AG04450 (cell line): ENCODE results near the gene FAM219A. TPM values are rescaled to one million over a fixed set of nuclear protein-coding genes. Genes with fewer than 3 reads are reported as not detected.

ENCODE experiments used
- CTCF ChIA-PET: fragments of 300-600, 350-600 bp; formaldehyde crosslinking; extraction: SDS; loops from one replicate; lab custom pipeline; 2022; ENCODE audit warnings: antibody characterized with exemption, inconsistent platforms; lab: Charles Lee
- POLR2A ChIA-PET: fragments of 350-600 bp; formaldehyde crosslinking; extraction: SDS; loops from one replicate; lab custom pipeline; 2021; ENCODE audit warnings: antibody characterized with exemption, inconsistent platforms; lab: Yijun Ruan, JAX
- DNase-seq: peaks from one replicate; pipeline ENCODE4 v3.0.0-alpha.2; 2011; ENCODE audit warnings: low read depth, low spot score
- H3K27ac ChIP-seq: one replicate; pipeline ENCODE4 v1.5.1; 2012; ENCODE audit warnings: low read depth, low read length, control low read depth
- H3K27me3 ChIP-seq: one replicate; pipeline ENCODE4 v1.6.0; 2012; ENCODE audit warnings: low read length; ENCODE audit not compliant: control insufficient read depth, insufficient read depth
- H3K4me3 ChIP-seq: 2 replicates; pipeline ENCODE4 v1.5.1; 2011; ENCODE audit warnings: mild to moderate bottlenecking, low read depth, low read length, control low read depth
- H3K9me3 ChIP-seq: 2 replicates; pipeline ENCODE4 v1.5.1; 2012; ENCODE audit warnings: low read length; ENCODE audit not compliant: control insufficient read depth, insufficient read depth
- polyA plus RNA-seq: library from polyadenylated mRNA; depleted of rRNA; stranded (reverse); fragments of >200 nt; gene quantifications from 2 replicates; pipeline ENCODE4 v1.2.3, GENCODE V29; 2011
- TF ChIP-seq, protein P1 (sequence below): IDR thresholded peaks from 2 replicates; pipeline ENCODE4 v1.5.1; 2011; ENCODE audit warnings: low read depth, low read length, control low read depth, inconsistent platforms

The FAM219A gene
- polyA plus RNA-seq, 1 experiment: 8.0 TPM

DNA sequence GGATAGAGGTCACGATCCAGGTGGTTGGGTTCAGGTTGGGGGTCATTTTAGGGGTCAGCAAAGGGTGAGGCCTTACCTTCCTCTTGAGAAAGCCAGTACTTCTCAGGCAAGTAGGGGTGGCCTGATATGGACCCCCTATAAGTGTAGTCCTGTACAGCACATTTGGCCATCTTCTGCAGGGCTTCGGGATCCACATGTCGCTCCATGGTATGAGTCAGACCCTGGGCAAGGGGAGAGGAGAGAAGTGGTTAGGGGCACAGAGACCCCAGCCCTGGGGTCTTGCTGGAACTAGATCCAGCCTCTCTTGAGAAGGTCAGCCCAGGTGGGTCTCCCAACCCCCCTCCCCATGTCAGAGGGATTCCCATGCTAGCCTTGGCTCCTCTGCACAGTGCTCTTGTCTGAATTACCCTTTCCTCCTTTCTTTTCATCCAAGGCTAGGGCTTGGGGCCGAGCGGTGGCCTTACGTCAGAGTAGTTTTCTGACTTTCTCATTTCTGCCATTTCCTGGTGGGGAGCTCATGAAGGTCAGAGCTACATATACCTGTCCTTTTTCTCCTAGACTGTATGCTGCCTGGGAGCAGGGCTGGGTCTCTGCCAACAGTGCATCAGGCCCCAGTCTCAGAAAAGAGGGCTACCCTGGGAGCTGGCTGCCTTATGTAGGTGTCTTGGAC lies 72.7 kb downstream of the FAM219A start:
- ChIA-PET CTCF (no interaction called here), POLR2A (no interaction called here)
- Histone ChIP-seq H3K9me3 (no peaks in the 10 kb centered on the region), H3K27ac (no peak overlapping the region), H3K4me3 (no peak overlapping the region), H3K27me3 (peaks cover 8% of the 10 kb centered on the region)
- DNase-seq: no peak
- TF ChIP-seq, protein P1, sequence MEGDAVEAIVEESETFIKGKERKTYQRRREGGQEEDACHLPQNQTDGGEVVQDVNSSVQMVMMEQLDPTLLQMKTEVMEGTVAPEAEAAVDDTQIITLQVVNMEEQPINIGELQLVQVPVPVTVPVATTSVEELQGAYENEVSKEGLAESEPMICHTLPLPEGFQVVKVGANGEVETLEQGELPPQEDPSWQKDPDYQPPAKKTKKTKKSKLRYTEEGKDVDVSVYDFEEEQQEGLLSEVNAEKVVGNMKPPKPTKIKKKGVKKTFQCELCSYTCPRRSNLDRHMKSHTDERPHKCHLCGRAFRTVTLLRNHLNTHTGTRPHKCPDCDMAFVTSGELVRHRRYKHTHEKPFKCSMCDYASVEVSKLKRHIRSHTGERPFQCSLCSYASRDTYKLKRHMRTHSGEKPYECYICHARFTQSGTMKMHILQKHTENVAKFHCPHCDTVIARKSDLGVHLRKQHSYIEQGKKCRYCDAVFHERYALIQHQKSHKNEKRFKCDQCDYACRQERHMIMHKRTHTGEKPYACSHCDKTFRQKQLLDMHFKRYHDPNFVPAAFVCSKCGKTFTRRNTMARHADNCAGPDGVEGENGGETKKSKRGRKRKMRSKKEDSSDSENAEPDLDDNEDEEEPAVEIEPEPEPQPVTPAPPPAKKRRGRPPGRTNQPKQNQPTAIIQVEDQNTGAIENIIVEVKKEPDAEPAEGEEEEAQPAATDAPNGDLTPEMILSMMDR: no peak

DNA sequence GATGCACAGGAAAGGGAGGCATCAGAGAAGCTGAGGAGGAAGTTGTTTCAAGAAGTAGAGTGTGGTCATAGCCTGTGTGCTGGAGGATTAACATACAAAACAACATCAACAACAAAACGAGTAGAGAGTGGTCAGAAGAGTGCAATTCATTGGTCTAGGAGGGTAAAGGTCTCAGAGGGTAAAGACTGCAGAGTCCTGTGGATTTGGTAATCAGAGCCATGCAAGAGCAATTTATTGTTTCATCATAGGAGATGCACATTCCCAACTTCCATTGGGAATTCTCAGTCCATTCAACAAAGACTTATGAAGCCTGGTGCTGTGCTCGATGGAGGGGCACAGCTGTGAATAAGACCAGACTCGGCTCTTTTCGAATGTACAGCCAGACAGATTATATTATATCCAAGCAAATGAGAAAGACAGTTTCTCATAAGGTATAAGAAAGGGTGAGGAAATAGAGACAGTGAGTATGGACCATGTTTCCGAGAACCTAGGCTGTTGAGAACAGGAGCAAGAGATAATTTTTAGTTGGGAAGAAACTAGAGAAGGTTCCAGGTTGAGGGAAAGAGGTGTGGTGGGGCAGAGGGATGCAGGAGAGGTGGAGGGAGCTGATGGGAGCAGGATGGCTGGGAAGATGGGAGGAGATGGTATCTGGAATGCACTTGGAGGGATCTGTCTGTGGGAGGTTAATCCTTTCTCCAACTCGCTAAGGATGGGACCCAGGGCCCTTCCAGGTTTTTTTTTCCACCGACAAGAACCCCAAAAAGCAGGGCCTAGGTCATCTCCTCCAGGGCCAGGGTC lies 73.8 kb downstream of the FAM219A start:
- Histone ChIP-seq H3K4me3 (no peak overlapping the region), H3K27me3 (peaks cover 8% of the 10 kb centered on the region), H3K9me3 (no peaks in the 10 kb centered on the region), H3K27ac (no peak overlapping the region)
- POLR2A ChIA-PET: no interaction called here
- no peak for DNase-seq
- CTCF ChIA-PET: interaction anchor here (0.6 kb wide), 1 partner anchor 211 kb away, joined by 3 read pairs; no protein-coding TSS in a partner anchor
- TF ChIP-seq, protein P1: no peak

DNA sequence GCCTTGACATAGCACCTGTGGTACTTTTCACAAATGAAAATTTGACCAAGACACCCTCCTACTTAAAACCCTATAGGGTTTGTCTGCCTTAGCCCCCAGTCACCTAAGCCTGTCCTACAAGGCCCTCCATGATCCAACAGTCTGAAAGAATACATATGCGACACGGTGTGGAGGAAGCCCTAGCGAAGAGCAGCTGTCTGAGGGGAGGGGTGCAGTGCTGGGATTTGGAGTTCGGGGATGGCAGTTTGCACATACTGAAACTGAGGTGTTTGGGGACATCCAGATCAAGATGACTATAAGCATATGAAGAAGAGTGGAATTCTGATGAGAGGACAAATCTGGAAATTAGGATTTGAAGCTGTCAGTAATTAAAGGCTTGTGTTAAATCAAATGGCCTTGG lies 74.5 kb downstream of the FAM219A start:
- TF ChIP-seq, protein P1: no peak
- DNase-seq: no peak
- peaks cover 8% of the 10 kb centered on the region for H3K27me3 ChIP-seq
- POLR2A ChIA-PET: no interaction called here
- H3K27ac ChIP-seq: no peak overlapping the region
- CTCF ChIA-PET: interaction anchor here (0.6 kb wide), 1 partner anchor 212 kb away, joined by 3 read pairs; no protein-coding TSS in a partner anchor
- no peak overlapping the region for H3K4me3 ChIP-seq
- no peaks in the 10 kb centered on the region for H3K9me3 ChIP-seq

DNA sequence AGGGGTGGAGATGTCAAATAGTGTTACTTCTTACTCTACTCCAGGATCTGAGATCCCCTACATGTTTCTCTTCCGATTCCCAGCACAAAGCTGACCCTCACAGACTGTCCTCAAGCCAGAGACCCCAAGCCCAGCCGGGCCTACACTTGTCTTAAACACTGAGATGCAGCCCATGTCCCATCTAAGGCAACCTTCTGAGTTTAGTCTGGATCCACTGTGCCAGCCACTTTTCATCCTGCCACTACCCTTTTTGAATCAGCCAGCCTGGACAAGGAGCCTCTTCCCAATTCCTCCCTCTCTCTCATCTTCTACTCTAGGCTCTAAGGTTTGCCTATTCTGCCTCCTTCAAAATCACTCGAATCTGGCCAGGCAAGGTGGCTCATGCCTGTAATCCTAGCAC lies 75.5 kb downstream of the FAM219A start:
- CTCF ChIA-PET: no interaction called here
- DNase-seq: no peak
- H3K9me3 ChIP-seq: no peaks in the 10 kb centered on the region
- H3K4me3 ChIP-seq: no peak overlapping the region
- POLR2A ChIA-PET: no interaction called here
- H3K27ac ChIP-seq: no peak overlapping the region
- peaks cover 7% of the 10 kb centered on the region for H3K27me3 ChIP-seq
- TF ChIP-seq, protein P1: no peak

DNA sequence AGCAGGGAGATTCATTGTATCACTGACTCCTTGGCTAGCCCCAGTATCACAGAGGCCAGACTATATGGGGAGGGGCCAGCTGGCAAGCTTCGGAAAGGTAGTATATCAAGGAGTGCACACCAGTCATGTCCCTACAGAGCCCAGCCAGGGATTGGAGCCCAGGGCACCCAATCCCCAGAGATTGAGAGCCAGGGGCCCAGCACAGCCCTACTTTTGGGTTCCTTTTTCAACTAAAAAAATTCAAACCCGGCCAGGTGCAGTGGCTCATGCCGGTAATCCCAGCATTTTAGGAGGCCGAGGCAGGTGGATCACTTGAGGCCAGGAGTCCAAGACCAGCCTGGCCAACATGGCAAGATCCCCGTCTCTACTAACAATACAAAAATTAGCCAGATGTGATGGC lies 76.3 kb downstream of the FAM219A start:
- H3K9me3 ChIP-seq: no peaks in the 10 kb centered on the region; the same call in 1 of the 2 replicates
- no peak for DNase-seq
- no peak overlapping the region for H3K27ac ChIP-seq
- TF ChIP-seq, protein P1: no peak
- peaks cover 6% of the 10 kb centered on the region for H3K27me3 ChIP-seq
- POLR2A ChIA-PET: no interaction called here
- CTCF ChIA-PET: interaction anchor here (1.1 kb wide), 1 partner anchor 22 kb away, joined by 3 read pairs; no protein-coding TSS in a partner anchor
- no peak overlapping the region for H3K4me3 ChIP-seq
